Rectal smooth muscle tissue (tissue), 1 donor: ENCODE measurements around the gene LRP1.

Source experiments
- H3K27ac ChIP-seq: one replicate; pipeline ENCODE4 v1.7.0; 2013; ENCODE audit warnings: low read depth, low read length, inconsistent platforms
- H3K27me3 ChIP-seq: one replicate; pipeline ENCODE4 v1.7.0; 2013; ENCODE audit warnings: low read length; ENCODE audit not compliant: control insufficient read depth, insufficient read depth
- H3K36me3 ChIP-seq: one replicate; pipeline ENCODE4 v1.7.0; 2013; ENCODE audit warnings: low read length; ENCODE audit not compliant: control insufficient read depth, insufficient read depth
- H3K4me1 ChIP-seq: one replicate; pipeline ENCODE4 v1.7.0; 2013; ENCODE audit warnings: low read length; ENCODE audit not compliant: control insufficient read depth, insufficient read depth
- H3K4me3 ChIP-seq: one replicate; pipeline ENCODE4 v1.7.0; 2013; ENCODE audit warnings: low read length
- H3K9ac ChIP-seq: one replicate; pipeline ENCODE4 v1.7.0; 2013; ENCODE audit warnings: low read length

The LRP1 gene

GRCh38 chr12:57127726-57128518, at the start of gene LRP1:
TSS of gene LRP1 (plus strand) at chr12:57128483. CDS start at chr12:57128965, 482 bp downstream.
- Histone ChIP-seq H3K4me1 (peaks cover 9% of the 10 kb centered on the region), H3K4me3 (peak within 1 kb of the TSS; percentile 74), H3K36me3 (no peaks in the 10 kb centered on the region), H3K27ac (peak within 1 kb of the TSS; percentile 94), H3K27me3 (no peaks in the 10 kb centered on the region), H3K9ac (peak within 1 kb of the TSS; percentile 25)

GRCh38 chr12:57078519-57079404, 49.5 kb upstream of the LRP1 start, which contains the start of gene NEMP1:
TSS of gene NEMP1 (minus strand) at chr12:57078791. CDS start at chr12:57078745, 46 bp downstream.
- no peaks in the 10 kb centered on the region for H3K27me3 ChIP-seq
- no peaks in the 10 kb centered on the region for H3K36me3 ChIP-seq
- peak within 1 kb of the TSS; percentile 90 for H3K27ac ChIP-seq
- peak within 1 kb of the TSS; percentile 45 for H3K9ac ChIP-seq
- peak within 1 kb of the TSS; percentile 85 for H3K4me3 ChIP-seq
- peaks cover 10% of the 10 kb centered on the region for H3K4me1 ChIP-seq

GRCh38 chr12:57079821-57080220, 48.5 kb upstream of the LRP1 start:
- H3K4me3 ChIP-seq: no peak overlapping the region
- H3K36me3 ChIP-seq: no peaks in the 10 kb centered on the region
- H3K9ac ChIP-seq: no peak overlapping the region
- peak overlapping the region; percentile 90 for H3K27ac ChIP-seq
- peaks cover 10% of the 10 kb centered on the region for H3K4me1 ChIP-seq
- H3K27me3 ChIP-seq: no peaks in the 10 kb centered on the region

GRCh38 chr12:57080855-57081254, 47.4 kb upstream of the LRP1 start:
- Histone ChIP-seq H3K4me1 (peaks cover 13% of the 10 kb centered on the region), H3K36me3 (no peaks in the 10 kb centered on the region), H3K27me3 (no peaks in the 10 kb centered on the region), H3K9ac (no peak overlapping the region), H3K4me3 (no peak overlapping the region), H3K27ac (no peak overlapping the region)

GRCh38 chr12:57085999-57086492, 42.2 kb upstream of the LRP1 start:
- H3K36me3 ChIP-seq: peaks cover 2% of the 10 kb centered on the region
- H3K4me3 ChIP-seq: peak overlapping the region; percentile 86
- H3K27ac ChIP-seq: peak overlapping the region; percentile 99
- no peaks in the 10 kb centered on the region for H3K27me3 ChIP-seq
- peaks cover 16% of the 10 kb centered on the region for H3K4me1 ChIP-seq
- H3K9ac ChIP-seq: no peak overlapping the region

GRCh38 chr12:57086493-57087009, 41.7 kb upstream of the LRP1 start:
- Histone ChIP-seq H3K27me3 (no peaks in the 10 kb centered on the region), H3K36me3 (peaks cover 5% of the 10 kb centered on the region), H3K27ac (peak overlapping the region; percentile 99), H3K9ac (peak overlapping the region; percentile 91), H3K4me3 (peak overlapping the region; percentile 86), H3K4me1 (peaks cover 21% of the 10 kb centered on the region)

- Histone ChIP-seq H3K4me3 (peak overlapping the region; percentile 86), H3K36me3 (peaks cover 10% of the 10 kb centered on the region), H3K27ac (peak overlapping the region; percentile 99), H3K4me1 (peaks cover 26% of the 10 kb centered on the region), H3K9ac (peak overlapping the region; percentile 91), H3K27me3 (no peaks in the 10 kb centered on the region)
Measured at GRCh38 chr12:57087010-57087690, 41.1 kb upstream of the LRP1 start.

- Histone ChIP-seq H3K4me3 (peak overlapping the region; percentile 54), H3K4me1 (peaks cover 33% of the 10 kb centered on the region), H3K27ac (peak overlapping the region; percentile 99), H3K36me3 (peaks cover 17% of the 10 kb centered on the region), H3K27me3 (no peaks in the 10 kb centered on the region), H3K9ac (peak overlapping the region; percentile 60)
Measured at GRCh38 chr12:57087691-57088353, 40.5 kb upstream of the LRP1 start.

GRCh38 chr12:57088354-57089270, 39.7 kb upstream of the LRP1 start, which contains the start of gene NAB2:
TSS of gene NAB2 (plus strand) at chr12:57089114. CDS start at chr12:57089272, 158 bp downstream.
- H3K4me1 ChIP-seq: peaks cover 39% of the 10 kb centered on the region
- H3K27me3 ChIP-seq: no peaks in the 10 kb centered on the region
- peak within 1 kb of the TSS; percentile 60 for H3K9ac ChIP-seq
- H3K27ac ChIP-seq: peak within 1 kb of the TSS; percentile 99
- peak within 1 kb of the TSS; percentile 77 for H3K4me3 ChIP-seq
- peaks cover 19% of the 10 kb centered on the region for H3K36me3 ChIP-seq

GRCh38 chr12:57089271-57090245, 38.7 kb upstream of the LRP1 start:
- peak overlapping the region; percentile 54 for H3K9ac ChIP-seq
- H3K4me1 ChIP-seq: peaks cover 46% of the 10 kb centered on the region
- peak overlapping the region; percentile 89 for H3K27ac ChIP-seq

More at GRCh38 chr12:57089271-57090245, 38.7 kb upstream of the LRP1 start:
- Histone ChIP-seq H3K36me3 (peaks cover 21% of the 10 kb centered on the region), H3K27me3 (no peaks in the 10 kb centered on the region), H3K4me3 (peak overlapping the region; percentile 77)
